HCT116 (cell line): Measurements from ENCODE around the gene CTRL. TPM values are rescaled to one million over a fixed set of nuclear protein-coding genes. Genes with fewer than 3 reads are reported as not detected.

Source experiments
- ATAC-seq: fragments of 200-7000 bp; cut with Tn5 transposase; 2 replicates; pipeline ENCODE4 v1.9.1; 2020; ENCODE audit warnings: mild to moderate bottlenecking, moderate library complexity
- BruUV-seq: library from RNA; stranded (reverse); fragments of 400-500 nt; replicated peaks from 2 replicates; lab custom pipeline; 2021; lab: Mats Ljungman, UMichigan
- CTCF ChIA-PET: fragments of 300-600 bp; sonication (Branson Sonifier 250); formaldehyde crosslinking; loops from one replicate; lab custom pipeline; 2021; ENCODE audit warnings: antibody characterized with exemption; lab: Charles Lee
- POLR2A ChIA-PET: fragments of 300-600, 350-600 bp; sonication (Branson Sonifier 250); formaldehyde crosslinking; loops from one replicate; lab custom pipeline; 2021; ENCODE audit warnings: antibody characterized with exemption; lab: Charles Lee
- RAD21 ChIA-PET, 2 experiments: fragments of 300-600 bp; sonication (Branson Sonifier 250); formaldehyde crosslinking; loops; one replicate each; lab custom pipeline; 2023; ENCODE audit warnings: low total read pairs in 2 of 2; ENCODE audit not compliant: uncharacterized antibody in 2 of 2, unreplicated experiment in 2 of 2, low non-redundant PET in 1 of 2; lab: Charles Lee
- DNase-seq: peaks from one replicate; pipeline ENCODE4 v3.0.0-alpha.2; 2010; ENCODE audit warnings: low read depth, low spot score
- H2AFZ ChIP-seq: fragments of 200-600 bp; shearing (Covaris generic), sonication (generic); 2 replicates; pipeline ENCODE4 v1.6.1; 2017; ENCODE audit warnings: low read depth, mixed run types, mixed read lengths, antibody characterized with exemption, low read length; ENCODE audit not compliant: poor library complexity, severe bottlenecking
- H3K27ac ChIP-seq: 2 replicates; pipeline ENCODE4 v1.5.1; 2012; ENCODE audit warnings: low read depth, low read length
- H3K27me3 ChIP-seq: fragments of 200-600 bp; sonication (generic); 2 replicates; pipeline ENCODE4 v1.6.1; 2016; ENCODE audit warnings: mixed run types, low read length, mixed read lengths; ENCODE audit not compliant: insufficient read depth
- H3K36me3 ChIP-seq, 2 experiments: fragments of 200-500 bp in 1 of 2; fragments of 200-600 bp in 1 of 2; sonication (Bioruptor generic) in 1 of 2; sonication (generic) in 1 of 2; 2 replicates each; pipeline versions ENCODE4 v1.5.1 to v1.6.1; 2014 to 2016; ENCODE audit warnings: low read length in 2 of 2, inconsistent platforms in 1 of 2, mixed read lengths in 1 of 2, mixed run types in 1 of 2; ENCODE audit not compliant: insufficient read depth in 2 of 2, control insufficient read depth in 1 of 2
- H3K4me1 ChIP-seq, 2 experiments: fragments of 200-600 bp in 1 of 2; sonication (generic) in 1 of 2; 2 replicates each; pipeline versions ENCODE4 v1.5.1 to v1.6.1; 2012 to 2017; ENCODE audit warnings: low read length in 2 of 2, inconsistent platforms in 1 of 2, mild to moderate bottlenecking in 1 of 2, mixed read lengths in 1 of 2, mixed run types in 1 of 2, moderate library complexity in 1 of 2; ENCODE audit not compliant: insufficient read depth in 2 of 2, control insufficient read depth in 1 of 2
- H3K4me2 ChIP-seq: fragments of 200-600 bp; sonication (generic); 2 replicates; pipeline ENCODE4 v1.6.1; 2017; ENCODE audit warnings: mixed run types, low read length, mixed read lengths
- H3K4me3 ChIP-seq, 2 experiments: fragments of 200-600 bp in 1 of 2; sonication (generic) in 1 of 2; replicated peaks in 1 of 2; 2 replicates each; pipeline ENCODE4 v1.5.1; 2011 to 2016; ENCODE audit warnings: low read length in 2 of 2, control low read depth in 1 of 2, low read depth in 1 of 2, mild to moderate bottlenecking in 1 of 2, mixed read lengths in 1 of 2, mixed run types in 1 of 2
- H3K79me2 ChIP-seq: fragments of 200-600 bp; sonication (generic); 2 replicates; pipeline ENCODE4 v1.6.1; 2017; ENCODE audit warnings: mild to moderate bottlenecking, mixed run types, low read length, moderate library complexity, mixed read lengths; ENCODE audit not compliant: insufficient read depth
- H3K9ac ChIP-seq: fragments of 200-600 bp; sonication (generic); 2 replicates; pipeline ENCODE4 v1.6.1; 2016; ENCODE audit warnings: low read length, mixed read lengths
- H3K9me2 ChIP-seq: fragments of 200-600 bp; sonication (generic), shearing (Covaris generic); 2 replicates; pipeline ENCODE4 v1.6.1; 2017; ENCODE audit warnings: mixed run types, mild to moderate bottlenecking, moderate library complexity; ENCODE audit not compliant: insufficient read depth
- H3K9me3 ChIP-seq, 2 experiments: fragments of 200-500 bp in 1 of 2; fragments of 200-600 bp in 1 of 2; sonication (Bioruptor generic) in 1 of 2; sonication (generic) in 1 of 2; 2 replicates each; pipeline ENCODE4 v1.6.1; 2014 to 2017; ENCODE audit warnings: low read length in 2 of 2, mixed read lengths in 2 of 2, inconsistent platforms in 1 of 2, low read depth in 1 of 2, mild to moderate bottlenecking in 1 of 2, mixed run types in 1 of 2, moderate library complexity in 1 of 2; ENCODE audit not compliant: control insufficient read depth in 1 of 2, insufficient read depth in 1 of 2
- H4K20me1 ChIP-seq: fragments of 200-600 bp; sonication (generic), shearing (Covaris generic); 2 replicates; pipeline ENCODE4 v1.6.1; 2017; ENCODE audit warnings: mixed run types, mild to moderate bottlenecking, moderate library complexity; ENCODE audit not compliant: insufficient read depth
- CEBPB ChIP-seq: IDR thresholded peaks from 2 replicates; pipeline ENCODE4 v1.6.1; 2012; ENCODE audit warnings: low read depth
- EZH2 ChIP-seq: fragments of 200-600 bp; sonication (generic); IDR thresholded peaks from 2 replicates; pipeline ENCODE4 v1.6.1; 2017; ENCODE audit warnings: antibody characterized with exemption, mixed run types
- EZH2phosphoT487 ChIP-seq: fragments of 200-600 bp; IDR thresholded peaks from 2 replicates; pipeline ENCODE4 v1.6.1; 2018; ENCODE audit warnings: antibody characterized with exemption, borderline replicate concordance
- RAD21 ChIP-seq: IDR thresholded peaks from 2 replicates; pipeline ENCODE4 v1.6.1; 2012; ENCODE audit warnings: low read depth, mild to moderate bottlenecking
- SRF ChIP-seq: IDR thresholded peaks from 2 replicates; pipeline ENCODE4 v1.6.1; 2012; ENCODE audit warnings: low read depth
- TCF7L2 ChIP-seq: IDR thresholded peaks from 2 replicates; pipeline ENCODE4 v1.7.0; 2011; ENCODE audit warnings: borderline replicate concordance, inconsistent platforms; ENCODE audit not compliant: insufficient read depth, insufficient read length; ENCODE audit errors: extremely low read depth
- YY1 ChIP-seq: IDR thresholded peaks from 2 replicates; pipeline ENCODE4 v1.6.1; 2011; ENCODE audit warnings: low read length, low read depth, moderate library complexity, mild to moderate bottlenecking; ENCODE audit not compliant: insufficient replicate concordance; ENCODE audit errors: extremely low read depth
- ZFX ChIP-seq: fragments of 450-650 bp; IDR thresholded peaks from 2 replicates; pipeline ENCODE4 v1.6.1; 2017
- intact Hi-C: fragments of 100-400 bp; cut with micrococcal nuclease; formaldehyde crosslinking; loops from 2 replicates; pipeline ENCODE4 v1.10.0; 2022
- total RNA-seq: library from RNA; stranded (reverse); gene quantifications from one replicate; pipeline ENCODE4 v1.2.1, GENCODE V29; 2021; ENCODE audit not compliant: unreplicated experiment
- TF ChIP-seq, protein P1 (sequence below): IDR thresholded peaks from 2 replicates; pipeline ENCODE4 v1.6.1; 2012

CTRL gene
- total RNA-seq, 1 experiment from 2014 or later = 3.4 TPM

DNA sequence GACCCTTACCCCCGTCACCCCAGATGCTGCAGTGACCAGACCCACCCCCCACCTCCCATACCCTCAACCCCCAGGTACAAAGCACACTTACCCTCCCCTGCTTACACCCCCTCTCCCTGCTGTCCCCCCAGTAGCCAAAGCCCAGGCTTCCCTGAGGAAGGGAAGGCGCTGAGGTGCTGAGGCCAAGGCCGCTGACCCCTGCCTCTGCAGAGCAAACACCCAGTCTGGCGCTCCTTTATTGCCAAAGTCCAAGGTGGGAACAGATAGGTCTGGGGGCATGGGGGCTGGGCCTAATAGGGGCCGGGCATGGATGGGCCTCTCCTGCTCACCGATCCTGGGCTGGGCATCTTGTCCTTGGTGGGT, 11.6 kb upstream of the CTRL start:
- Histone ChIP-seq H3K79me2 (no peaks in the 10 kb centered on the region; the same call in 1 of the 2 replicates), H3K27ac (no peak overlapping the region; the same call in 1 of the 2 replicates), H3K36me3 (peaks cover 0 to 16% of the 10 kb centered on the region in 2 experiments; a peak in 2 of 4 replicates), H3K4me3 (no peak overlapping the region), H3K9me2 (no peaks in the 10 kb centered on the region), H3K9ac (no peak overlapping the region), H4K20me1 (no peaks in the 10 kb centered on the region), H3K4me2 (no peak overlapping the region), H2AFZ (no peak overlapping the region), H3K27me3 (no peaks in the 10 kb centered on the region), H3K9me3 (no peaks in the 10 kb centered on the region), H3K4me1 (peaks cover 0 to 16% of the 10 kb centered on the region in 2 experiments; a peak in 2 of 4 replicates)
- ATAC-seq = no peak
- intact Hi-C loops = no loop called here
- ChIA-PET POLR2A (no interaction called here), CTCF (interaction anchor here (1.5 to 1.7 kb wide), 2 partner anchors 24 to 127 kb away, joined by 4 read pairs; no protein-coding TSS in a partner anchor), RAD21 (no interaction called here)
- TF ChIP-seq EZH2 = no peak
- TF ChIP-seq ZFX = no peak
- TF ChIP-seq YY1 = no peak
- no peak for TF ChIP-seq CEBPB
- no peak for TF ChIP-seq EZH2phosphoT487
- TF ChIP-seq TCF7L2 = no peak
- TF ChIP-seq, protein P1, sequence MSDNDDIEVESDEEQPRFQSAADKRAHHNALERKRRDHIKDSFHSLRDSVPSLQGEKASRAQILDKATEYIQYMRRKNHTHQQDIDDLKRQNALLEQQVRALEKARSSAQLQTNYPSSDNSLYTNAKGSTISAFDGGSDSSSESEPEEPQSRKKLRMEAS = no peak
- TF ChIP-seq SRF = no peak
- TF ChIP-seq RAD21 = no peak
- no peak for DNase-seq
- no TSS peak for BruUV-seq
